CD4-positive, alpha-beta T cell (primary cell): ENCODE data around the gene TEX2. TPM values are rescaled to one million over a fixed set of nuclear protein-coding genes. Genes with fewer than 3 reads are reported as not detected.

Experiments
- ATAC-seq: fragments of 200-7000 bp; cut with Tn5 transposase; one replicate; pipeline ENCODE4 v1.10.0; 2022; ENCODE audit warnings: mild to moderate bottlenecking; ENCODE audit not compliant: poor library complexity
- CTCF ChIA-PET: fragments of 350-600 bp; sonication (Branson Sonifier 250); formaldehyde crosslinking; loops from one replicate; lab custom pipeline; 2021; ENCODE audit warnings: antibody characterized with exemption, inconsistent platforms; lab: Charles Lee
- POLR2A ChIA-PET: fragments of 350-600 bp; sonication (Branson Sonifier 250); formaldehyde crosslinking; loops from one replicate; lab custom pipeline; 2021; ENCODE audit warnings: antibody characterized with exemption, inconsistent platforms; lab: Charles Lee
- DNase-seq, 14 experiments: peaks; one replicate each; pipeline ENCODE4 v3.0.0-alpha.2; 2013 to 2020; ENCODE audit warnings: mixed read lengths in 2 of 14
- H3K27ac ChIP-seq, 2 donors: one replicate each; pipeline versions ENCODE4 v1.5.1 to v1.7.0; 2013; ENCODE audit warnings: low read length in 2 of 2, low read depth in 1 of 2, mild to moderate bottlenecking in 1 of 2
- H3K27me3 ChIP-seq, 2 experiments: 1 replicate in 1 of 2; 2 replicates in 1 of 2; pipeline versions ENCODE4 v1.6.1 to v1.7.0; 2013; ENCODE audit warnings: low read length in 2 of 2, control low read depth in 1 of 2, mild to moderate bottlenecking in 1 of 2, moderate library complexity in 1 of 2; ENCODE audit not compliant: insufficient read depth in 2 of 2, control insufficient read depth in 1 of 2
- H3K36me3 ChIP-seq: one replicate; pipeline ENCODE4 v1.6.1; 2013; ENCODE audit warnings: low read length, control low read depth; ENCODE audit not compliant: insufficient read depth
- H3K4me1 ChIP-seq: one replicate; pipeline ENCODE4 v1.6.1; 2013; ENCODE audit warnings: low read length, control low read depth; ENCODE audit not compliant: insufficient read depth
- H3K4me3 ChIP-seq: one replicate; pipeline ENCODE4 v1.5.1; 2013; ENCODE audit warnings: mild to moderate bottlenecking, low read length, moderate library complexity
- H3K9me3 ChIP-seq, 2 experiments: 1 replicate in 1 of 2; 2 replicates in 1 of 2; pipeline versions ENCODE4 v1.6.1 to v1.7.0; 2013; ENCODE audit warnings: low read length in 2 of 2, mild to moderate bottlenecking in 2 of 2, control low read depth in 1 of 2, moderate library complexity in 1 of 2; ENCODE audit not compliant: control insufficient read depth in 1 of 2, insufficient read depth in 1 of 2
- H3K27ac Mint-ChIP-seq: one replicate; pipeline ENCODE4 v1.8.0; 2020; ENCODE audit warnings: mixed read lengths
- H3K27me3 Mint-ChIP-seq: one replicate; pipeline ENCODE4 v1.8.0; 2021; ENCODE audit warnings: mixed read lengths
- H3K36me3 Mint-ChIP-seq: one replicate; pipeline ENCODE4 v1.8.0; 2021; ENCODE audit warnings: low read depth, mixed read lengths
- H3K4me1 Mint-ChIP-seq: one replicate; pipeline ENCODE4 v1.8.0; 2021; ENCODE audit warnings: low read depth, mixed read lengths
- H3K4me3 Mint-ChIP-seq: one replicate; pipeline ENCODE4 v1.8.0; 2020; ENCODE audit warnings: mild to moderate bottlenecking, mixed read lengths
- H3K9me3 Mint-ChIP-seq: one replicate; pipeline ENCODE4 v1.8.0; 2020; ENCODE audit warnings: mixed read lengths
- CTCF ChIP-seq: fragments of 200-600 bp; IDR thresholded peaks from one replicate; pipeline ENCODE4 v1.8.0; 2022; ENCODE audit warnings: antibody characterized with exemption, mild to moderate bottlenecking
- intact Hi-C, 2 experiments: fragments of 100-400 bp; cut with DNase I in 1 of 2; cut with micrococcal nuclease in 1 of 2; formaldehyde crosslinking; loops; one replicate each; pipeline versions ENCODE4 v1.15.1 to v1.9.0; 2023 to 2025; cut with DNase I, micrococcal nuclease
- total RNA-seq, 174 experiments: library from RNA in 2 of 174; stranded (reverse) in 2 of 174; gene quantifications; one replicate each; pipeline ENCODE4 v1.2.3 and lab custom pipeline; 2021 to 2026

The TEX2 gene
- total RNA-seq, 2 experiments from 2014 or later, result 8.6 to 8.9 TPM

GRCh38 chr17:64164596-64165285 is 98.3 kb downstream of the TEX2 start:
- H3K9me3 Mint-ChIP-seq, result no peaks in the 10 kb centered on the region
- H3K36me3 Mint-ChIP-seq, result peaks cover 44% of the 10 kb centered on the region
- ATAC-seq (no peak), DNase-seq (no peak)
- Histone ChIP-seq H3K36me3 (peaks cover 17% of the 10 kb centered on the region), H3K9me3 (no peaks in the 10 kb centered on the region), H3K27me3 (no peaks in the 10 kb centered on the region), H3K27ac (no peak overlapping the region), H3K4me3 (no peak overlapping the region), H3K4me1 (no peaks in the 10 kb centered on the region)
- peaks cover 7% of the 10 kb centered on the region for H3K4me1 Mint-ChIP-seq
- no peaks in the 10 kb centered on the region for H3K27me3 Mint-ChIP-seq
- CTCF ChIA-PET, result no interaction called here
- no peak overlapping the region for H3K4me3 Mint-ChIP-seq
- POLR2A ChIA-PET, result interaction anchor here (1.3 kb wide), 1 partner anchor 19 kb away, joined by 3 read pairs; no protein-coding TSS in a partner anchor
- H3K27ac Mint-ChIP-seq, result no peak overlapping the region
- intact Hi-C loops, result no loop called here
- no peak for TF ChIP-seq CTCF

- H3K9me3 Mint-ChIP-seq, result no peaks in the 10 kb centered on the region
- no peak overlapping the region for H3K4me3 ChIP-seq
- peaks cover 36% of the 10 kb centered on the region for H3K36me3 Mint-ChIP-seq
- ChIA-PET CTCF (no interaction called here), POLR2A (interaction anchor here (1.3 kb wide), 1 partner anchor 18 kb away, joined by 3 read pairs; no protein-coding TSS in a partner anchor)
- H3K9me3 ChIP-seq, result no peaks in the 10 kb centered on the region
- TF ChIP-seq CTCF, result no peak
- no peak overlapping the region for H3K27ac Mint-ChIP-seq
- peaks cover 17% of the 10 kb centered on the region for H3K36me3 ChIP-seq
- no peaks in the 10 kb centered on the region for H3K27me3 Mint-ChIP-seq
- ATAC-seq (no peak), DNase-seq (no peak)
- H3K4me1 Mint-ChIP-seq, result peaks cover 7% of the 10 kb centered on the region
- no peaks in the 10 kb centered on the region for H3K4me1 ChIP-seq
- intact Hi-C loops, result no loop called here
- no peak overlapping the region for H3K4me3 Mint-ChIP-seq
- no peaks in the 10 kb centered on the region for H3K27me3 ChIP-seq
- H3K27ac ChIP-seq, result no peak overlapping the region
These were observed 99.6 kb downstream of the TEX2 start for GRCh38 chr17:64163468-64163867.

- Histone ChIP-seq H3K9me3 (no peaks in the 10 kb centered on the region), H3K27me3 (no peaks in the 10 kb centered on the region), H3K4me1 (no peaks in the 10 kb centered on the region), H3K27ac (no peak overlapping the region), H3K36me3 (peaks cover 17% of the 10 kb centered on the region), H3K4me3 (no peak overlapping the region)
- ChIA-PET POLR2A (interaction anchor here (0.6 to 3.6 kb wide), 2 partner anchors 17 to 233 kb away, joined by 3 to 23 read pairs; no protein-coding TSS in a partner anchor), CTCF (no interaction called here)
- intact Hi-C loops, result no loop called here
- ATAC-seq, result no peak
- Mint-ChIP-seq H3K27me3 (no peaks in the 10 kb centered on the region), H3K9me3 (no peaks in the 10 kb centered on the region), H3K4me1 (peaks cover 7% of the 10 kb centered on the region), H3K27ac (no peak overlapping the region), H3K4me3 (no peak overlapping the region), H3K36me3 (peaks cover 27% of the 10 kb centered on the region)
- no peak for DNase-seq
- no peak for TF ChIP-seq CTCF
These were observed 100.5 kb downstream of the TEX2 start for GRCh38 chr17:64162554-64162953.
